Measurements from ENCODE around the gene POP5. TPM values are rescaled to one million over a fixed set of nuclear protein-coding genes. Genes with fewer than 3 reads are reported as not detected.
A peak's percentile ranks its signal among the peaks of the same experiment; 100 is the strongest.

Gene POP5
- total RNA-seq, 4 donors from 2014 or later = 15.6 to 28.1 (median 22.6) TPM

GRCh38 chr12:120581998-120582397 is 796 bp upstream of the POP5 start:
- 26 to 27% methylated on average over 9 of the region's 9 CpGs for WGBS, 2 donors
- no peaks in the 10 kb centered on the region for H3K9me3 ChIP-seq
- H3K36me3 ChIP-seq = peaks cover 4 to 31% (median 19%) of the 10 kb centered on the region in 3 donors
- H3K4me3 ChIP-seq = peak overlapping the region; percentile 60 to 90 (median 78)
- peaks cover 0 to 12% (median 0%) of the 10 kb centered on the region in 4 donors for H3K27me3 ChIP-seq
- peaks cover 19 to 47% (median 33%) of the 10 kb centered on the region in 3 donors for H3K4me1 ChIP-seq
- no peak for DNase-seq
- H3K27ac ChIP-seq = peak overlapping the region in 3 of 4 donors; percentile 71 to 87 (median 79)
- TF ChIP-seq CTCF (IDR thresholded peaks at IDR 0.05) (no peak), POLR2A (IDR thresholded peaks at IDR 0.05) (no peak)
- intact Hi-C loops (cut with DNase I) = loop anchor here (10.0 kb wide), 1 partner anchor 393 kb away; the partner anchor contains the start of gene HNF1A

DNA sequence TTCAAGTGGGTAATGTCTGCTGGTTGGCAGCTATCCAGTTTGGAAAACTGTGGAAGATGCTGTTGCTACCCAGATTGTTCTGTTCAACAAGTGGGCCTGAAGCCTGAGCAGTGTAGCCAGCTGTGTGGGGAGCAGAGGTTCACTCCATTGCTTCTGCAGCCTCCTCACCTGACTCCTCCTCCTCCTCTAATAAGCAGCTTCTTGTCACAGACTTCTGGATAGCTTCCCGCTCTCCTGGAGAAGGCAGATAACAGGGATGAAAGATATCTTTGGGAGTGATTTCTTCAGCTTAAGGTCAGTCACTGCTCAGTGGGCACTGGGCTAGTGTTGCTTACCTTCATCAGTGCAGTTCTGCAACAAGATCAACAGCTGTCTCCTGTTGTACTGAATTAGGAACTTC is 2.0 kb downstream of the POP5 start:
- H3K4me3 ChIP-seq = no peak overlapping the region
- H3K27me3 ChIP-seq = peaks cover 0 to 6% (median 0%) of the 10 kb centered on the region in 4 donors
- intact Hi-C loops (cut with DNase I) = loop anchor here (5.0 kb wide), 1 partner anchor 68 kb away; no protein-coding TSS in a partner anchor
- H3K36me3 ChIP-seq = peaks cover 24 to 59% (median 39%) of the 10 kb centered on the region in 3 donors
- no peaks in the 10 kb centered on the region for H3K9me3 ChIP-seq
- TF ChIP-seq POLR2A (IDR thresholded peaks at IDR 0.05) (no peak), CTCF (IDR thresholded peaks at IDR 0.05) (no peak)
- peaks cover 12 to 39% (median 27%) of the 10 kb centered on the region in 3 donors for H3K4me1 ChIP-seq
- no peak for DNase-seq
- no peak overlapping the region for H3K27ac ChIP-seq
- WGBS, 2 donors = 90% methylated on average over 1 of the region's 1 CpG; no CpG with 5 or more reads in 1 of the 2 donors

DNA sequence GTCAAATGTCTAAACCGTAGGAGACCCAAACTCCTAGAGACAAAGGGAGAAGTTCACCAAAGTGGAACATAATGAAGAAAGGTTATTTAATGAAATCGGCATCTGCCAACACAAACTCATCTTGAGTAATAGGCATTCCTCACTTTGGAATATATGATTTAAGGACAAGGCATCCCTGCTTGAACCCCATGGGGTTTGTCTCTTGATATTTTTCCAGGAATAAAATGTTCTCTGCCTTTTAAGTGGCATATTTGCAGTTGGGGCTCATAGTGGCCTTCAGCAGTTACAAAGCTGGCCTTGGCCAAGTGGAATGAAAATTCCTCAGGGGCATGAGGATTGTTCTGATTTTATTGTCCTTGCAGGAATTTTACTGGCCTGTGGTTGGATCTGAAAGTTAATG is 7.1 kb downstream of the POP5 start:
- peaks cover 36 to 100% (median 80%) of the 10 kb centered on the region in 3 donors for H3K36me3 ChIP-seq
- no peaks in the 10 kb centered on the region for H3K27me3 ChIP-seq
- H3K9me3 ChIP-seq = no peaks in the 10 kb centered on the region
- WGBS, 2 donors = 86 to 88% methylated on average over 2 of the region's 2 CpGs
- H3K4me3 ChIP-seq = no peak overlapping the region
- TF ChIP-seq CTCF (IDR thresholded peaks at IDR 0.05) = no peak
- no peak for TF ChIP-seq POLR2A (IDR thresholded peaks at IDR 0.05)
- no peak for DNase-seq
- no peaks in the 10 kb centered on the region for H3K4me1 ChIP-seq
- intact Hi-C loops (cut with DNase I) = no loop called here
- H3K27ac ChIP-seq = no peak overlapping the region

- Histone ChIP-seq H3K27me3 (no peaks in the 10 kb centered on the region), H3K36me3 (peaks cover 34 to 100% (median 81%) of the 10 kb centered on the region in 3 donors), H3K4me1 (no peaks in the 10 kb centered on the region), H3K4me3 (no peak overlapping the region), H3K9me3 (no peaks in the 10 kb centered on the region), H3K27ac (no peak overlapping the region)
- no peak for TF ChIP-seq POLR2A (IDR thresholded peaks at IDR 0.05)
- no peak for TF ChIP-seq CTCF (IDR thresholded peaks at IDR 0.05)
- DNase-seq = no peak
- intact Hi-C loops (cut with DNase I) = no loop called here
- 54 to 60% methylated on average over 6 of the region's 6 CpGs for WGBS, 2 donors
Observed at GRCh38 chr12:120573560-120573959, 7.6 kb downstream of the POP5 start.

DNA sequence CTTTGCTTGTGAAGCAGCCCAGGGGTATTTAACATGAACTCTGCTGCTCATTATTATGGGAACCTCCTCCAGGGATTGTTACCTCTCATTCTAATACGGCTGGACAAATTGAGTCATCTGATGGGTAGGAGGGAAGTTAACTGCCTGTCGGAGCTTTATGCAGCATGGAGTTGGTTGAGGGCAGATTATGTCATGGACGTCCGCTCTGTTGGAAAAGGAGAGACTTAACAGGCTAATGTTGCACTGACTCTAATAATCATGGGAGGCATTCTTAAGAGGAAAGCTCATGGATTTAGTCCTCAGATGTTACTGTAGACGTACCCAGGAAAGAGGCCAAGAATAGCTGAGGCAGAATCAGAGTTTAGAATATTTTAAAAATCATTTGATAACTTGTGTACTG is 9.9 kb downstream of the POP5 start:
- DNase-seq = no peak
- TF ChIP-seq POLR2A (IDR thresholded peaks at IDR 0.05) = no peak
- no peak for TF ChIP-seq CTCF (IDR thresholded peaks at IDR 0.05)
- Histone ChIP-seq H3K36me3 (peaks cover 30 to 100% (median 91%) of the 10 kb centered on the region in 3 donors), H3K27me3 (no peaks in the 10 kb centered on the region), H3K9me3 (no peaks in the 10 kb centered on the region), H3K27ac (no peak overlapping the region), H3K4me3 (no peak overlapping the region), H3K4me1 (no peaks in the 10 kb centered on the region)
- intact Hi-C loops (cut with DNase I) = no loop called here
- 60 to 83% methylated on average over 5 of the region's 5 CpGs for WGBS, 2 donors
